Measurements from ENCODE around the gene OCSTAMP.

The OCSTAMP gene

DNA sequence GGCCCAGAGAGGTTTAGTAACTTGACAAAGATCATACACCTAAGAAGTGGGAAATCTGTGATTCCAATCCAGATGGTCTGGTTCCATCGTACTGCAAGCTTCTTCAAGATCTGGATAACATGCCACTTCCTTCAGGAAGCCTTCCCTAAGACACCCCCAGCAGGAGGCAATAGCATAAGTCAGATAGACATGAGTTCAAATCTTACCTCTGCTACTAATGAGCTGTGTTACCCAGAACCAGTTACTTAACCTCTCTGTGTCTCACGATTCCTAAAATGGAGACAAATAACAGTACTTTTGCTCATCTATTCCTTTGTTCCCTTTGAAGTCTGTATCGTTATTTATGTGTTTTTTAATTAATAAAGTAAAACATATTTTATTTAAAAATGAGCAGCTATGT is 22.3 kb upstream of the OCSTAMP start:
- DNase-seq (ENCODE audit: extremely low read depth, low read depth): no peak
- TF ChIP-seq, protein P1, sequence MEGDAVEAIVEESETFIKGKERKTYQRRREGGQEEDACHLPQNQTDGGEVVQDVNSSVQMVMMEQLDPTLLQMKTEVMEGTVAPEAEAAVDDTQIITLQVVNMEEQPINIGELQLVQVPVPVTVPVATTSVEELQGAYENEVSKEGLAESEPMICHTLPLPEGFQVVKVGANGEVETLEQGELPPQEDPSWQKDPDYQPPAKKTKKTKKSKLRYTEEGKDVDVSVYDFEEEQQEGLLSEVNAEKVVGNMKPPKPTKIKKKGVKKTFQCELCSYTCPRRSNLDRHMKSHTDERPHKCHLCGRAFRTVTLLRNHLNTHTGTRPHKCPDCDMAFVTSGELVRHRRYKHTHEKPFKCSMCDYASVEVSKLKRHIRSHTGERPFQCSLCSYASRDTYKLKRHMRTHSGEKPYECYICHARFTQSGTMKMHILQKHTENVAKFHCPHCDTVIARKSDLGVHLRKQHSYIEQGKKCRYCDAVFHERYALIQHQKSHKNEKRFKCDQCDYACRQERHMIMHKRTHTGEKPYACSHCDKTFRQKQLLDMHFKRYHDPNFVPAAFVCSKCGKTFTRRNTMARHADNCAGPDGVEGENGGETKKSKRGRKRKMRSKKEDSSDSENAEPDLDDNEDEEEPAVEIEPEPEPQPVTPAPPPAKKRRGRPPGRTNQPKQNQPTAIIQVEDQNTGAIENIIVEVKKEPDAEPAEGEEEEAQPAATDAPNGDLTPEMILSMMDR (IDR thresholded peaks at IDR 0.05; ENCODE audit: low read depth, low read length): no peak

DNA sequence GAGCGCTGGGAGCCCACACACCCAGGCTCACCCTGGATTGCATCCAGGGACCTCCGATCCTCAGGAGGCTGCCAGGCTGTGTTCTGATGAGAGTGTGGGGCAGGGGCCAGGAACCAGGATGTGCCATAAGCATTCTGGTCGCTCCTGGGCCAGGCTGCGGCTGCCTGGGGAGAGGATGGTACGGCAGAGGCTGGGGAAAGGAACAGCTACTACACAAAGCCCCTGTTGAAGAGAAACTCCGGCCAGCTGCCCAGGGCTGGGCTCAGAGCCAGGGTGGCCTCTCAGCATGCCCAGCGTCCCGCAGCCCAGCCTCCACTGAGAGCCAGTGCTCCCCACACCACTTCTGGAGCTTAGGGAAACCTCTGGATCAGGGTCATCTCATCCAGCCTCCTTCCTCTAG is 21.7 kb upstream of the OCSTAMP start:
- TF ChIP-seq, protein P1 (IDR thresholded peaks at IDR 0.05; ENCODE audit: low read depth, low read length): no peak
- DNase-seq (ENCODE audit: extremely low read depth, low read depth): no peak

DNA sequence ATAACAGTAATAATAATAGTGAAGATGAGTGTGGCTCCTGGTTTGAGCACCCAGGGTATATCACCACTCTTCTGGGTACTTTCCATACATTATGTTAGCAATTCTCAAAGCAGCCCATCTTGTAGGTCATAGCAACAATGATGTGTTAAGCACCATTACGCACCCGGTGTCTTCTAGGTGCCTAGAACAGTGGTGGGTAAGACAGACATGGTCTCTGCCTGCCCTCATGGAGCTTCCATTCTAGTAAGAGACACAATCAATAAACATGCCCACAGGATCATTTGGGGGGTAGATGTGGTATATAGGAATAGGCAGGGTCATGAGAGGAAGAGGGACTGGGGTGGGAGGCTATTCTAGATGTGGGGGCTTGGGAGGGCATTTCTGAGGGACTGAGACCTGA is 21.0 kb upstream of the OCSTAMP start:
- DNase-seq (ENCODE audit: extremely low read depth, low read depth): no peak
- TF ChIP-seq, protein P1 (IDR thresholded peaks at IDR 0.05; ENCODE audit: low read depth, low read length): no peak

DNA sequence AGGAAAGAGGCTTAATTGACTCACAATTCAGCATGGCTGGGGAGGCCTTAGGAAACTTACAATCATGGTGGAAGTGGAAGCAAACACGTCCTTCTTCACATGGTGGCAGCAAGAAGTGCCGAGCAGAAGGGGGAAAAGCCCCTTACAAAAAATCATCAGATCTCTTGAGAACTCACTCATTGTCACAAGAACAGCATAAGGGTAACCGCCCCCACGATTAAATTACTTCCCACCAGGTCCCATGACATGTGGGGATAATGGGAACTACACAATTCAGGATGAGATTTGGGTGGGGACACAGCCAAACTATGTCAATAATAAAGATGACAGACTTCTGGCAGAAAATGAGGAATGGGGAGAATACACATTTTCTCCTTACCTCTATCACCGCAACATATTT is 20.5 kb upstream of the OCSTAMP start:
- DNase-seq (ENCODE audit: extremely low read depth, low read depth): no peak
- TF ChIP-seq, protein P1 (IDR thresholded peaks at IDR 0.05; ENCODE audit: low read depth, low read length): no peak

DNA sequence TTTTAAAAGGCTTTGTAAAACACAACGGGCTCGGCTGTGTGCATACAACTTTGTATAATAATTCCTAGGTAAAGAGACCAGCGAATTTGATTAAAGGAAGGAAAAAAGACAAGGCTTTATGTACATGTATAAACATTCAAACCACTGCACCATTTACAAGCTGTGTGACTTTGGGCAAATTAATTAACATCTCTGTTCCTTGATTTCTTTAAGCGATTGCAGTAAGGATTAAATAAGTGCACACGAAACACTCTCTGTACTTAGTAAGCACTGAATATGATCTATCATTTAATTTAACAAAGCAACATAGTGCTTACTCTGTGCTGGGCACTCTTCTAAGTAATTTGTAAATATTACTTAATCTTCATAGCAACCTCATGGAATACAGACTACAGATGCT is 19.5 kb upstream of the OCSTAMP start:
- TF ChIP-seq, protein P1 (IDR thresholded peaks at IDR 0.05; ENCODE audit: low read depth, low read length): no peak
- DNase-seq (ENCODE audit: extremely low read depth, low read depth): no peak

DNA sequence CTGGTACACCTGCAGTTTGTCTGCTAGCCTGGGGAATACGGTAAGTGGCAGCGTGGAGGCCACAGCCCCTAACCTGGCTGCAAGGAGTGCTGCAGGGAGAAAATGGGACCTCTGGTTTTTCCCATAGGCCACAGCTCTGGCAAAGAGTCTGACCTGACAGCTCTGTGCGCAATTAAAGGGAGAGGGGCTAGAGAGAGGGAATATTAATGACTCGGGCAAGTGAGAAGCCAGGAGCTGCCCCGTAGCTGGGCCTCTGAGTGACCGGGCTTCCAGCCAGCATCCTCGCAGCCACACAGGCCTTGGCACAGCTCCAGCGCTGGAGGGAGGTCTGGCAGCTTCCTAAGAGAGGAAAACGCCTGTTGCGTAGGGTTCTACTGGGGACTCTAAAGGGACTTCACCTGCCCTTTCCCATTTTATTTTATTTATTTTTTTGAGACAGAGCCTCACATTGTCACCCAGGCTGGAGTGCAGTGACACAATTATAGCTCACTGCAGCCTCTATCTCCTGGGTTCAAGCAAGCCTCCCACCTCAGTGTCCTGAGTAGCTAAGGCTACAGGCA is 18.2 kb upstream of the OCSTAMP start:
- TF ChIP-seq, protein P1 (IDR thresholded peaks at IDR 0.05; ENCODE audit: low read depth, low read length): no peak
- DNase-seq (ENCODE audit: extremely low read depth, low read depth): peak; percentile 16

DNA sequence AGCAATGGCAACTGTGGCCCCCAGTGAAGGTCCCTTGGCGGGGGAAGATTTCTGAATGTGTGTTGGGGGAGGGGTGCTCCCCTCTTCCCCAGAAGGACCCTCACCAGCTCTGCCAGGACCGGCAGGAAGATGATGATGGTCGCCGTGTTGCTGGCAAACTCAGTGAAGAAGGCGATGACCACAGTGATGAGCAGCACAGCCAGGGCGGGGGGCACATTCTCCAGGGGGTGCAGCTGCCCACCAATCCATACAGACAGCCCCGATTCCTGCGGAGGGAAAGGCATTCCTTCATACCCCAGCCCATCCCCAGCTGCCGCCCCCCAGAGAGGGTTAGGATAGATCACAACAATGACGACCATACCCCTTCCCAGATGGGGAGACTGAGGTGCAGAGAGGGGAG is 15.7 kb upstream of the OCSTAMP start:
- TF ChIP-seq, protein P1 (IDR thresholded peaks at IDR 0.05; ENCODE audit: low read depth, low read length): no peak
- no peak for DNase-seq (ENCODE audit: extremely low read depth, low read depth)

Measured in AG09319 (cell line).